Panc1 (cell line): ENCODE results near the gene CAMK1D. TPM values are rescaled to one million over a fixed set of nuclear protein-coding genes. Genes with fewer than 3 reads are reported as not detected.

Experiments
- ATAC-seq: fragments of 200-7000 bp; cut with Tn5 transposase; 2 replicates; pipeline ENCODE4 v1.9.1; 2020; ENCODE audit warnings: mild to moderate bottlenecking, moderate library complexity
- BruUV-seq: library from RNA; stranded (reverse); fragments of 400-500 nt; replicated peaks from 2 replicates; lab custom pipeline; 2021; lab: Mats Ljungman, UMichigan
- CTCF ChIA-PET: fragments of 300-600 bp; sonication (Branson Sonifier 250); formaldehyde crosslinking; loops from one replicate; lab custom pipeline; 2022; ENCODE audit warnings: antibody characterized with exemption; lab: Charles Lee
- POLR2A ChIA-PET: fragments of 300-600 bp; sonication (Branson Sonifier 250); formaldehyde crosslinking; loops from one replicate; lab custom pipeline; 2022; ENCODE audit warnings: antibody characterized with exemption; lab: Charles Lee
- DNase-seq: peaks from one replicate; pipeline ENCODE4 v3.0.0-alpha.2; 2010; ENCODE audit warnings: low read depth, low spot score
- H3K27ac ChIP-seq: 2 replicates; pipeline ENCODE4 v1.5.1; 2011; ENCODE audit warnings: mild to moderate bottlenecking, low read length, inconsistent platforms
- H3K27me3 ChIP-seq: fragments of 200-500 bp; sonication (Bioruptor generic); 2 replicates; pipeline ENCODE4 v1.6.0; 2014; ENCODE audit warnings: low read length, inconsistent platforms; ENCODE audit not compliant: control insufficient read depth, insufficient read depth
- H3K36me3 ChIP-seq: fragments of 200-500 bp; sonication (Bioruptor generic); 2 replicates; pipeline ENCODE4 v1.5.1; 2014; ENCODE audit warnings: inconsistent platforms, mild to moderate bottlenecking, low read length, moderate library complexity; ENCODE audit not compliant: control insufficient read depth, insufficient read depth
- H3K4me1 ChIP-seq: 2 replicates; pipeline ENCODE4 v1.5.1; 2011; ENCODE audit warnings: inconsistent platforms, mild to moderate bottlenecking, low read length, moderate library complexity; ENCODE audit not compliant: control insufficient read depth, insufficient read depth
- H3K4me3 ChIP-seq, 2 experiments: 2 replicates each; pipeline ENCODE4 v1.5.1; 2011 to 2012; ENCODE audit warnings: low read depth in 2 of 2, low read length in 2 of 2, mild to moderate bottlenecking in 2 of 2, inconsistent platforms in 1 of 2, moderate library complexity in 1 of 2
- H3K9me3 ChIP-seq: fragments of 200-500 bp; sonication (Bioruptor generic); 2 replicates; pipeline ENCODE4 v1.5.1; 2014; ENCODE audit warnings: low read depth, mild to moderate bottlenecking, inconsistent platforms, low read length, moderate library complexity; ENCODE audit not compliant: control insufficient read depth, insufficient read depth
- CTCF ChIP-seq: fragments of 450-650 bp; IDR thresholded peaks from 2 replicates; pipeline ENCODE4 v1.5.1; 2017; ENCODE audit warnings: mild to moderate bottlenecking
- POLR2AphosphoS5 ChIP-seq: IDR thresholded peaks from 2 replicates; pipeline ENCODE4 v1.6.1; 2012; ENCODE audit warnings: mild to moderate bottlenecking, low read depth, low read length, moderate library complexity
- REST ChIP-seq, 2 experiments: IDR thresholded peaks; 2 replicates each; pipeline ENCODE4 v1.6.1; 2011 to 2012; ENCODE audit warnings: low read depth in 2 of 2, control low read depth in 1 of 2, low read length in 1 of 2, mild to moderate bottlenecking in 1 of 2, moderate library complexity in 1 of 2; ENCODE audit not compliant: insufficient read depth in 1 of 2
- SIN3A ChIP-seq: IDR thresholded peaks from 2 replicates; pipeline ENCODE4 v1.6.1; 2012; ENCODE audit warnings: low read depth, mild to moderate bottlenecking, low read length, moderate library complexity, borderline replicate concordance; ENCODE audit not compliant: insufficient read depth
- TCF7L2 ChIP-seq: IDR thresholded peaks from 2 replicates; pipeline ENCODE4 v1.6.1; 2011; ENCODE audit warnings: mild to moderate bottlenecking, low read depth, low read length, inconsistent platforms
- in situ Hi-C: cut with HindIII; loops from 2 replicates; pipeline ENCODE4 v1.10.0; 2016; ENCODE audit warnings: low sequenced_read_pairs, low pct_unique_long_range_greater_than_20kb
- intact Hi-C: fragments of 100-400 bp; cut with micrococcal nuclease; formaldehyde crosslinking; loops from one replicate; pipeline ENCODE4 v1.10.0; 2022; ENCODE audit not compliant: unreplicated experiment
- total RNA-seq: library from RNA; stranded (reverse); gene quantifications from one replicate; pipeline ENCODE4 v1.2.1, GENCODE V29; 2021; ENCODE audit not compliant: unreplicated experiment

The CAMK1D gene
- total RNA-seq, 1 experiment from 2014 or later = 5.7 TPM

- Histone ChIP-seq H3K4me3 (no peak overlapping the region), H3K4me1 (no peaks in the 10 kb centered on the region), H3K27ac (no peak overlapping the region), H3K27me3 (no peaks in the 10 kb centered on the region), H3K36me3 (no peaks in the 10 kb centered on the region), H3K9me3 (no peaks in the 10 kb centered on the region)
- CTCF ChIA-PET = no interaction called here
- no TSS peak for BruUV-seq
- POLR2A ChIA-PET = no interaction called here
- DNase-seq = no peak
- intact Hi-C loops (no loop called here), in situ Hi-C loops (no loop called here)
- TF ChIP-seq POLR2AphosphoS5 (no peak), TCF7L2 (no peak), CTCF (no peak)
- ATAC-seq = no peak
Observed at GRCh38 chr10:12758271-12758670, 408.9 kb downstream of the CAMK1D start.

- H3K9me3 ChIP-seq = no peaks in the 10 kb centered on the region
- CTCF ChIA-PET = interaction anchor here (0.7 kb wide), 1 partner anchor 31 kb away, joined by 3 read pairs; no protein-coding TSS in a partner anchor
- H3K27me3 ChIP-seq = no peaks in the 10 kb centered on the region
- TF ChIP-seq CTCF = no peak
- TF ChIP-seq REST (IDR thresholded peaks at IDR 0.05; ENCODE audit: insufficient read depth in 1 of 2, low read depth in 2 of 2, low read length in 1 of 2) = no peak
- no peak for TF ChIP-seq SIN3A
- TF ChIP-seq POLR2AphosphoS5 = no peak
- TF ChIP-seq TCF7L2 = no peak
- ATAC-seq (no peak), DNase-seq (no peak)
- H3K36me3 ChIP-seq = no peaks in the 10 kb centered on the region
- POLR2A ChIA-PET = no interaction called here
- in situ Hi-C loops = no loop called here
- H3K4me1 ChIP-seq = no peaks in the 10 kb centered on the region
- no peak overlapping the region for H3K27ac ChIP-seq
- H3K4me3 ChIP-seq = no peak overlapping the region
- intact Hi-C loops = no loop called here
- BruUV-seq = no TSS peak
Observed at GRCh38 chr10:12766223-12766622, 416.9 kb downstream of the CAMK1D start.
